Choroid plexus epithelial cell (primary cell): ENCODE measurements around the gene RETN.

Experiments used
- DNase-seq: peaks from one replicate; pipeline ENCODE4 v3.0.0-alpha.2; 2010; ENCODE audit warnings: low read depth
- H3K4me3 ChIP-seq: 2 replicates; pipeline ENCODE4 v1.5.1; 2011; ENCODE audit warnings: low read depth, mild to moderate bottlenecking, control low read depth, low read length, moderate library complexity
- TF ChIP-seq, protein P1 (sequence below): conservative IDR thresholded peaks from 2 replicates; pipeline ENCODE4 v1.5.1; 2011; ENCODE audit warnings: low read depth, mild to moderate bottlenecking, control low read depth, inconsistent platforms, low read length, moderate library complexity

RETN gene

DNA sequence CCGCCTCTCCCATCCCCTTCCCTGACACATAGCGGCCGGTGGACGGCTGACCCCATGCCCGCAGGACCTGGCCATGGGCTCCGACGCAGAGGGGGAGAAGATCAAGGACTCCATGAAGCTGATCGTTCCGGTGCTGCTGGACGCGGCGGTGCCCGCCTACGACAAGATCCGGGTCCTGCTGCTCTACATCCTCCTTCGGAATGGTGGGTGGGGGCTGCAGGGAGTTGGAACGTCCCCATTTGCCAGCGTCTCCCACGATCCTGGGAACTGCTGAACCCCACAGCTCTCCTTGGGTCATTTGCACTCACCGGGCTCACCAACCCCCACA, 24.3 kb upstream of the RETN start:
- TF ChIP-seq, protein P1, sequence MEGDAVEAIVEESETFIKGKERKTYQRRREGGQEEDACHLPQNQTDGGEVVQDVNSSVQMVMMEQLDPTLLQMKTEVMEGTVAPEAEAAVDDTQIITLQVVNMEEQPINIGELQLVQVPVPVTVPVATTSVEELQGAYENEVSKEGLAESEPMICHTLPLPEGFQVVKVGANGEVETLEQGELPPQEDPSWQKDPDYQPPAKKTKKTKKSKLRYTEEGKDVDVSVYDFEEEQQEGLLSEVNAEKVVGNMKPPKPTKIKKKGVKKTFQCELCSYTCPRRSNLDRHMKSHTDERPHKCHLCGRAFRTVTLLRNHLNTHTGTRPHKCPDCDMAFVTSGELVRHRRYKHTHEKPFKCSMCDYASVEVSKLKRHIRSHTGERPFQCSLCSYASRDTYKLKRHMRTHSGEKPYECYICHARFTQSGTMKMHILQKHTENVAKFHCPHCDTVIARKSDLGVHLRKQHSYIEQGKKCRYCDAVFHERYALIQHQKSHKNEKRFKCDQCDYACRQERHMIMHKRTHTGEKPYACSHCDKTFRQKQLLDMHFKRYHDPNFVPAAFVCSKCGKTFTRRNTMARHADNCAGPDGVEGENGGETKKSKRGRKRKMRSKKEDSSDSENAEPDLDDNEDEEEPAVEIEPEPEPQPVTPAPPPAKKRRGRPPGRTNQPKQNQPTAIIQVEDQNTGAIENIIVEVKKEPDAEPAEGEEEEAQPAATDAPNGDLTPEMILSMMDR = no peak
- no peak for DNase-seq
- no peak overlapping the region for H3K4me3 ChIP-seq

DNA sequence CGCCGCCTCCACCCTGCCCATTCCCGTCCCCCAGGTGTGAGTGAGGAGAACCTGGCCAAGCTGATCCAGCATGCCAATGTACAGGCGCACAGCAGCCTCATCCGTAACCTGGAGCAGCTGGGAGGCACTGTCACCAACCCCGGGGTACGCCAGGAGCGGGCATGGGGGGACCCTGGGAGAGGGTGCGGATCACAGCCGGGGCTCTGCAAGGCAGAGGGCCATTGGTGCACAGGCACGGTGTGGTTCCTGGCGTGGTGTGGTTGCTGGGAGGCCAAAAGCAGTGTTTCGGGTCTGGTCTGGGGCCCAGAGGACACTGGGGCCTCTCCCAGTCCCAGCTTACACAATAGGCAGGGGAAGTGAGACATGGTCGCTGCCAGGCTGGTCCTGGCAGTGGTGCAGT, 23.7 kb upstream of the RETN start:
- no peak for DNase-seq
- TF ChIP-seq, protein P1 = no peak
- H3K4me3 ChIP-seq = no peak overlapping the region

DNA sequence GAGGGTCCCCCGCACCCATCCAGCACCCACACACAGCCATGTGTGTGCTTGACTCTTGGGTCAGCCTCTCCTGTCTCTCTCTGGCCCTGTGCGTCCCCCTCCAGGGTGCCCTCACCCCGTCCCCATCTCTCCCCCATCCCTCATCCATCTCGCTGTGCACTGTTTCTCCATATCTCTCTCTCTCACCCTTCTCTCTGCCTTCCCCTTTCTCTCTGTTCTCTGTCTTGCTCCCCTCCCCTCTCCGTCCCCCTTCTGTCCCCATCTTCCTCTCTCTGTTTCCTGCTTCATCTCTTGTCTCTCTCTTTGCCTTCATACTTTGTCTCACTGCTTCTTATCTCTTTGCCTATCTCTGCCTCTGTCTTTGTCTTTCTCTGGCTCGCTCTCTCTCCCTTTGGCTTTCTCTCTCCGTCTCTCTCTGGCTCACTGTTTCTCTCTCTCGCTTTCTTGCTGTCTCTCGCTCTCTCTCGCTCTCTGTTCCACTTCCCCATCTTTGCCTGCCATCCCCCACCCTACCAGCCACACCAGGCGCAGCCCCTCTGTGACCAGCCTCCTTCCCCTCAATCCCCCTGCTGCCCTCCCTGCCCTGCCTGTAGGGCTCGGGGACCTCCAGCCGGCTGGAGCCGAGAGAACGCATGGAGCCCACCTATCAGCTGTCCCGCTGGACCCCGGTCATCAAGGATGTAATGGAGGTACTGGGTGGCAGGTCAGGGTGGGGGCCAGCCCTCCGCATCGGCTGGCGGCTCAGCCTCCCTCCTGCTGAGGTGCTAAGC, 23.0 kb upstream of the RETN start:
- H3K4me3 ChIP-seq = no peak overlapping the region

DNA sequence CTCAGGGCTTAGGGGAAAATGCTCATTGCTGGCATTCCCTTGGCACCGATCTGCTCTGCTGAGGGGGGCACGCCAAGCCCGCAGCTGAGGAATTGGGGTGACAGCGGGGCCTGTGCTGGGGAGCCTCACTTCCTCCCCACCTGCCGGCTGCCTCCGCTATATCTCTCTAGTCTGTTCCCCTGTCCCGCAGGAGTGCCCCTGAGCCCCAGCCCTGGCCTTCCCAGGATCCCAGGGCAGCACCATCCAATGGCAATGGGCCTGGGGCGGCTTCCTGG, 22.5 kb upstream of the RETN start:
- no peak for DNase-seq
- H3K4me3 ChIP-seq = no peak overlapping the region
- TF ChIP-seq, protein P1 = no peak

More for the DNA sequence above, 23.0 kb upstream of the RETN start:
- TF ChIP-seq, protein P1 = no peak
- DNase-seq = no peak

DNA sequence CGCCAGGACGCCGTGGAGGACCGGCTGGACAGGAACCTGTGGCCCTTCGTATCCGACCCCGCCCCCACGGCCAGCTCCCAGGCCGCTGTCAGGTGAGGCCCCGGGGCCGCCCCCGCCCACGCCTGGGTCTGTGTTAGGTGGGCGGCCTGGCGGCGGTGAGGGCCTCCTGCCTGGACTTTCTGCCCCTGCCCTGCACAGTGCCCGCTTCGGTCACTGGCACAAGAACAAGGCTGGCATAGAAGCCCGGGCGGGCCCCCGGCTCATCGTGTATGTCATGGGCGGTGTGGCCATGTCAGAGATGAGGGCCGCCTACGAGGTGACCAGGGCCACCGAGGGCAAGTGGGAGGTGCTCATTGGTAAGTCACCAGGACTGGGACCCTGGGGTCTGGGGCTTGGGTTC, 21.7 kb upstream of the RETN start:
- TF ChIP-seq, protein P1 = no peak
- DNase-seq = no peak
- H3K4me3 ChIP-seq = no peak overlapping the region

DNA sequence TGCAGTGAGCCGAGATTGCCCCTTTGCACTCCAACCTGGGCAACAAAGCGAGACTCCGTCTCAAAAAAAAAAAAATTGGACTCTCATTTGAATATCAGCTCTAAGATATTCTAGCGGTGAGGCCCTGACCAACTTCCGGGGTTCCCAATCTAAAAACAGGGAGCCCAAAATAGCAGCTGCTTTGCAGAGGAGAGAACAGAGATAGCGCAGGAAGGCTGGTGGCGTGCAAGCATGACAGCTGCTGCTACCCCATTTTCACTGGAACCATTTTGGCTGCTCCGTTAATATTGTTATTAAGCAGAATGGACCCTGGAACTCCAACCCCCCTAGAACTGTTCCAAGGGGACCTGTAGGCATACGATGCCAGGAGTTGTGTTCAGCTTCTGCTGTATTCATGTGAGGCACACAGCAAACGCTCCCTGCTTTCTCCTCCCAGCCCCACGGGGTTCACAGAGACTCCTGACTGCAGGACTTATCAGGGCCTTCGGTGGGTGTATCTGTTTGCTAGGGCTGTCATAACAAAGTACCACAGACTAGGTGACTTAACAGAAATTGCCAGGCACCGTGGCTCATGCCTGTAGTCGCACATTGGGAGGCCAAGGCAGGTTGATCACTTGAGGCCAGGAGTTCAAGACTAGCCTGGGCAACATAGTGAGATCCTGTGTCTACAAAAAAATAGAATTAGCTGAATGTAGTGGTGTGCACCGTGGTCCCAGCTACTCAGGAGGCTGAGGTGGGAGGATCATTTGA, 20.4 kb upstream of the RETN start:
- no peak for DNase-seq
- H3K4me3 ChIP-seq = no peak overlapping the region
- TF ChIP-seq, protein P1 = no peak

DNA sequence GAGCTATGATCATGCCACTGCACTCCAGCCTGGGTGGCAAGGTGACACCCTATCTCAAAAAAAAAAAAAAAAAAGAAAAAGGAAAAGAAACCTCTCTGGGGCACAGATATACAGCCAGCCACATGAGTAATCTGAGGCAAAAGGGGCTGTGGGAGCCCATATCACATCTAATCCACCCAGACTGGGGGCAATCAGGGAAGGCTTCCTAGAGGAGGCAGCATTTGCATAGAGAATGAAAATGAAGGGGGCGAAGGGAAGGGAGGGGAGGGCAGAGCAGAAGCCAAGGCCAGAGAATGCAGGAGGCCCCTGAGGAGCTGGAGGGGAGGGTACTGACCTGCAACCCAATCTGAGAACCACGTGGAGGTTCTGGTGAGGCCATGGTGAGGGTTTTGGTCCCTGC, 18.7 kb upstream of the RETN start:
- TF ChIP-seq, protein P1 = no peak
- no peak for DNase-seq

More for the DNA sequence above, 18.7 kb upstream of the RETN start:
- H3K4me3 ChIP-seq = no peak overlapping the region
